ENCODE measurements around the gene GRID2.

Gene GRID2

GRCh38 chr4:92812652-92813051 lies 508.9 kb downstream of the GRID2 start:
- ATAC-seq, result no peak
- no peak for TF ChIP-seq ZNF8 (CRISPR knock-in tag; IDR thresholded peaks at IDR 0.05)
- no peak for TF ChIP-seq ARNTL (CRISPR knock-in tag; IDR thresholded peaks at IDR 0.05; ENCODE audit: borderline replicate concordance, low read depth)
- no peak for TF ChIP-seq PPARA (CRISPR knock-in tag; IDR thresholded peaks at IDR 0.05; ENCODE audit: borderline replicate concordance)
- no peak for TF ChIP-seq SNAI2 (CRISPR knock-in tag; IDR thresholded peaks at IDR 0.05)
- TF ChIP-seq ZNF70 (CRISPR knock-in tag; IDR thresholded peaks at IDR 0.05), result no peak
- no peak for TF ChIP-seq OSR1 (CRISPR knock-in tag; IDR thresholded peaks at IDR 0.05)
- no peak for TF ChIP-seq RARB (CRISPR knock-in tag; IDR thresholded peaks at IDR 0.05)
- TF ChIP-seq ZNF565 (CRISPR knock-in tag; conservative IDR thresholded peaks at IDR 0.05; ENCODE audit: low read depth), result no peak
- no peak for TF ChIP-seq ESRRG (CRISPR knock-in tag; IDR thresholded peaks at IDR 0.05)
- no peak for TF ChIP-seq CREB5 (CRISPR knock-in tag; IDR thresholded peaks at IDR 0.05; ENCODE audit: low read depth)
- no peak for TF ChIP-seq CSDC2 (CRISPR knock-in tag; IDR thresholded peaks at IDR 0.05)
- TF ChIP-seq GLIS3 (CRISPR knock-in tag; IDR thresholded peaks at IDR 0.05), result no peak
- TF ChIP-seq POU6F1 (CRISPR knock-in tag; IDR thresholded peaks at IDR 0.05; ENCODE audit: borderline replicate concordance, low read depth), result no peak

DNA sequence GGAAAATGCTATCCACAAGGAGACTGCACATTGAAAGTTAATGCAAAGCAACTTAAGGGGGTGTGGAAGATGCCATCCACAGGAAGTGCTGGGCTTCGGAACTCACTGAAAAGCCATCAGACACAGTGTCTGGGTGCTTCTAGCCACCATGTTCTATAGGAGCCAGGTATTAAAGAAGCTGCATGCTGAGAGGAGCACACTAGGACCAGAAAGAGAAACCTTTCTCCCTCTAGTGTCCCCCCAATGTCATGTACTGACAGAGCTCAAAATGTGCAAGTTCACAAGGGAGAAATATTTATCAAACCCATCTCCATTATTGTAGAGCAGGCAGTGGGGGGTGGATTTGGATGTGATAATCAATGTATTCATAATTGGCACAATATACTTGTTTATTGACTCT lies 510.9 kb downstream of the GRID2 start:
- ATAC-seq, result no peak
- TF ChIP-seq ZC3H10 (CRISPR knock-in tag; IDR thresholded peaks at IDR 0.05) (no peak), OSR1 (CRISPR knock-in tag; IDR thresholded peaks at IDR 0.05) (no peak)

DNA sequence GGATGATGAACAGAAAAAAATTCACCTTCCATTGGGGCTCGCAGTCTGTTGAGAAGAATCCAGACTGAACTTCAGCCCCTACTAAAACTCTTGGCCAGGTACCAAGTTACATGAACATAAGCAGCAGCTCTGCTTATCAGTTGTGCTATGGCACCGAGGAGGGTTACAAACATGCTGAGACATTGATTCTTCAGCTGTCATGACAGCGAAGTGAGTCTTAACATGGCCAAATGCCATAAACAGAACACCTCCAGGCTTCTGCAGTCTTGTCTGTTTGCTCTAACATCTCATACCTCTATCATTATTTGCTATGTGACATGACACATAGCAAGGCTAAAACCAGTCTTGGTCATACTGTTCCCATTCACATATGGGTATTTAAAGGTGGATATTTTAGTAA lies 521.5 kb downstream of the GRID2 start:
- no peak for TF ChIP-seq GLIS3 (CRISPR knock-in tag; IDR thresholded peaks at IDR 0.05)
- TF ChIP-seq CREB5 (CRISPR knock-in tag; IDR thresholded peaks at IDR 0.05; ENCODE audit: low read depth), result no peak
- TF ChIP-seq ZFP30 (CRISPR knock-in tag; IDR thresholded peaks at IDR 0.05), result no peak
- no peak for TF ChIP-seq CSDC2 (CRISPR knock-in tag; IDR thresholded peaks at IDR 0.05)
- TF ChIP-seq, protein P1, sequence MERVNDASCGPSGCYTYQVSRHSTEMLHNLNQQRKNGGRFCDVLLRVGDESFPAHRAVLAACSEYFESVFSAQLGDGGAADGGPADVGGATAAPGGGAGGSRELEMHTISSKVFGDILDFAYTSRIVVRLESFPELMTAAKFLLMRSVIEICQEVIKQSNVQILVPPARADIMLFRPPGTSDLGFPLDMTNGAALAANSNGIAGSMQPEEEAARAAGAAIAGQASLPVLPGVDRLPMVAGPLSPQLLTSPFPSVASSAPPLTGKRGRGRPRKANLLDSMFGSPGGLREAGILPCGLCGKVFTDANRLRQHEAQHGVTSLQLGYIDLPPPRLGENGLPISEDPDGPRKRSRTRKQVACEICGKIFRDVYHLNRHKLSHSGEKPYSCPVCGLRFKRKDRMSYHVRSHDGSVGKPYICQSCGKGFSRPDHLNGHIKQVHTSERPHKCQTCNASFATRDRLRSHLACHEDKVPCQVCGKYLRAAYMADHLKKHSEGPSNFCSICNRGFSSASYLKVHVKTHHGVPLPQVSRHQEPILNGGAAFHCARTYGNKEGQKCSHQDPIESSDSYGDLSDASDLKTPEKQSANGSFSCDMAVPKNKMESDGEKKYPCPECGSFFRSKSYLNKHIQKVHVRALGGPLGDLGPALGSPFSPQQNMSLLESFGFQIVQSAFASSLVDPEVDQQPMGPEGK (CRISPR knock-in tag; IDR thresholded peaks at IDR 0.05; ENCODE audit: borderline replicate concordance), result no peak
- no peak for TF ChIP-seq ZNF70 (CRISPR knock-in tag; IDR thresholded peaks at IDR 0.05)
- TF ChIP-seq, protein P2, sequence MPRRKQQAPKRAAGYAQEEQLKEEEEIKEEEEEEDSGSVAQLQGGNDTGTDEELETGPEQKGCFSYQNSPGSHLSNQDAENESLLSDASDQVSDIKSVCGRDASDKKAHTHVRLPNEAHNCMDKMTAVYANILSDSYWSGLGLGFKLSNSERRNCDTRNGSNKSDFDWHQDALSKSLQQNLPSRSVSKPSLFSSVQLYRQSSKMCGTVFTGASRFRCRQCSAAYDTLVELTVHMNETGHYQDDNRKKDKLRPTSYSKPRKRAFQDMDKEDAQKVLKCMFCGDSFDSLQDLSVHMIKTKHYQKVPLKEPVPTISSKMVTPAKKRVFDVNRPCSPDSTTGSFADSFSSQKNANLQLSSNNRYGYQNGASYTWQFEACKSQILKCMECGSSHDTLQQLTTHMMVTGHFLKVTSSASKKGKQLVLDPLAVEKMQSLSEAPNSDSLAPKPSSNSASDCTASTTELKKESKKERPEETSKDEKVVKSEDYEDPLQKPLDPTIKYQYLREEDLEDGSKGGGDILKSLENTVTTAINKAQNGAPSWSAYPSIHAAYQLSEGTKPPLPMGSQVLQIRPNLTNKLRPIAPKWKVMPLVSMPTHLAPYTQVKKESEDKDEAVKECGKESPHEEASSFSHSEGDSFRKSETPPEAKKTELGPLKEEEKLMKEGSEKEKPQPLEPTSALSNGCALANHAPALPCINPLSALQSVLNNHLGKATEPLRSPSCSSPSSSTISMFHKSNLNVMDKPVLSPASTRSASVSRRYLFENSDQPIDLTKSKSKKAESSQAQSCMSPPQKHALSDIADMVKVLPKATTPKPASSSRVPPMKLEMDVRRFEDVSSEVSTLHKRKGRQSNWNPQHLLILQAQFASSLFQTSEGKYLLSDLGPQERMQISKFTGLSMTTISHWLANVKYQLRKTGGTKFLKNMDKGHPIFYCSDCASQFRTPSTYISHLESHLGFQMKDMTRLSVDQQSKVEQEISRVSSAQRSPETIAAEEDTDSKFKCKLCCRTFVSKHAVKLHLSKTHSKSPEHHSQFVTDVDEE (CRISPR knock-in tag; IDR thresholded peaks at IDR 0.05), result no peak
- TF ChIP-seq ZFP3 (CRISPR knock-in tag; IDR thresholded peaks at IDR 0.05), result no peak
- TF ChIP-seq RARB (CRISPR knock-in tag; IDR thresholded peaks at IDR 0.05), result no peak
- TF ChIP-seq CSRNP3 (CRISPR knock-in tag; IDR thresholded peaks at IDR 0.05), result no peak
- no peak for TF ChIP-seq ARNTL (CRISPR knock-in tag; IDR thresholded peaks at IDR 0.05; ENCODE audit: borderline replicate concordance, low read depth)
- no peak for TF ChIP-seq ZNF8 (CRISPR knock-in tag; IDR thresholded peaks at IDR 0.05)
- no peak for TF ChIP-seq PPARA (CRISPR knock-in tag; IDR thresholded peaks at IDR 0.05; ENCODE audit: borderline replicate concordance)
- no peak for TF ChIP-seq ZNF565 (CRISPR knock-in tag; conservative IDR thresholded peaks at IDR 0.05; ENCODE audit: low read depth)
- no peak for TF ChIP-seq ISL1 (CRISPR knock-in tag; IDR thresholded peaks at IDR 0.05)
- TF ChIP-seq TOX (CRISPR knock-in tag; IDR thresholded peaks at IDR 0.05; ENCODE audit: borderline replicate concordance), result no peak
- no peak for TF ChIP-seq BACH2 (CRISPR knock-in tag; IDR thresholded peaks at IDR 0.05; ENCODE audit: borderline replicate concordance)

More for the DNA sequence above, 521.5 kb downstream of the GRID2 start:
- no peak for ATAC-seq

Measured in SK-N-SH treated with all-trans-retinoic acid at 6 μM for 48 hours (cell line).